G401.6 (cell line): ENCODE results near the gene GCNT1.

Experiments used
- FAIRE-seq: peaks from 2 replicates; lab custom pipeline; 2012; peaks lifted over from hg19 to GRCh38; lab: Jason Lieb, UNC

The GCNT1 gene

DNA sequence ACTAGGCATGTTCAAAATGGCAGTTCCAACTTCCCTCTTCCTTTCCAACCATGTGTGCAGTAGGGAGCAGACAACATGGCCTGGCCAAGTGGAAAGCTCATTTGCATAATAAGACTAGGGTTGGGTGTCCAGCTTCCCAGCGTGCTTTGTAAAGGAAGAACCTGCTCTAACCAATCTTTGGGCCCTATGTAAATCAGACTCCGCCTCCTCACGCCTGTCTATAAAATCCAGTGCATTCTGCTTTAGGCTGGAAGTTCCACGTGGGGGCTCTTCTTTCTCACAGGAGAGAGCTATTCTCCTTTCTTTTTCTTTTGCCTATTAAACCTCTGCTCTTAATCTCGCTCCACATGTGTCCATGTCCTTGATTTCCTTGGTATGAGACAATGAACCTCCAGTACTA lies 83.4 kb downstream of the GCNT1 start:
- FAIRE-seq, result no peak

DNA sequence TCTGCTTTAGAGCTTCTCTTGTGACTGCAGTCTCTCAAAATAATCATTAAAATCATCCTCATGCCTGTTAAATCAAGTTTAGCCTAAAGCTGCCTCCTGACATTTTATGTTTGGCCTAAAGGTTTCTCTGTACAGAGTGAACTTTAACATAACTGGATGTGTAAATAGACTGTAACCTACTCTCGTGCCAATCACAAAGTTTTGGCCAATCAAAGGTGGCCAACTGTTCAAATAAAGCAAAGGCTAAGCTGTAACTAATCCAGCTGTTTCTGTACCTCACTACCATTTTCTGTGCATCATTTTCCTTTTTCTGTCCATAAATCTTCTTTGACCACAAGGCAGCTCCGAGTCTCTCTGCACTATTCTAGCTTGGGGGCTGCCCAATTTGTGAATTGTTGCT lies 86.2 kb downstream of the GCNT1 start:
- no peak for FAIRE-seq

- no peak for FAIRE-seq
These were observed 93.2 kb downstream of the GCNT1 start for GRCh38 chr9:76552181-76552580.

DNA sequence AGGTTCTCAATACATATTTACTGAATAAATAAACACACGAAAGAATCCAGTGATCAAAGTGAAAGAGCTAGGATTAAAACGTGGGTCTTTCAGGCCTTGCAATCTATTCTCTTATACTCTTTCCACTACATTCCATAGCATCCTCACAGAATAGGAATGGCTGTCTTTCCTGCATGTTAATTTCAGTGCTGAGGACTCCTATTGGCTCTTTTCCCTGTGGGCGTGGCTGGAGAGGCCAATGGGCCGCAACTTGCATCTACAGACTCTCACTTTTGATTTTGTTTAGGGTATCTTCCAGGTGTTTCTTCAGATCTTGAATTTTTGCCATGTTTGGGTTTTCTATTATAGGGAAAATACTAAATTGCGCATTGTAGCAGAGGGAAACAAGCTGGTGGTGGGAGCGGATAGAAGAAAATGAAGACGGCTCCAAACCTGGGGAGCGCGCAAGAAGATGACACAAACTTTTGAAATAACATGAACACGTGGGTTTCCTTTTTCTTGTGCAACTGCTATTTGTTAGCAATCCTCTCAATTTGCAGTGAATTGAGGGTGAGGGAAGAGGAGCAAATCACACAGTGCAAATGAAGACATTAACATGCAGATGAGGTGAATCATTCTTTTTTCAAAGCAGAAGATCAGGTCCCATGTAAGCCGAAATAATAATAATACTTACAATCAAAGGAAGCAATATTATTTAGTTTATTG lies 93.9 kb downstream of the GCNT1 start:
- FAIRE-seq, result no peak

GRCh38 chr9:76553680-76554079 lies 94.7 kb downstream of the GCNT1 start:
- no peak for FAIRE-seq
